Breast epithelium (tissue), 4 donors: ENCODE data around the gene TMEM250. TPM values are rescaled to one million over a fixed set of nuclear protein-coding genes. Genes with fewer than 3 reads are reported as not detected.

ENCODE experiments used
- DNase-seq, 2 donors: peaks; one replicate each; pipeline ENCODE4 v3.0.0-alpha.2; 2019; ENCODE audit warnings: low spot score in 2 of 2
- H3K27ac ChIP-seq, 2 donors: fragments of 200-600 bp; sonication (generic) in 1 of 2; one replicate each; pipeline ENCODE4 v1.5.1; 2016 to 2019; ENCODE audit warnings: mild to moderate bottlenecking in 1 of 2
- H3K27me3 ChIP-seq, 2 donors: fragments of 200-600 bp; sonication (generic) in 1 of 2; one replicate each; pipeline versions ENCODE4 v1.5.1 to v1.6.0; 2017 to 2019; ENCODE audit warnings: control low read depth in 1 of 2, mild to moderate bottlenecking in 1 of 2
- H3K36me3 ChIP-seq: fragments of 200-600 bp; one replicate; pipeline ENCODE4 v1.5.1; 2019
- H3K4me1 ChIP-seq, 2 donors: fragments of 200-600 bp; sonication (generic); one replicate each; pipeline ENCODE4 v1.5.1; 2016 to 2019; ENCODE audit warnings: control low read depth in 1 of 2
- H3K4me3 ChIP-seq, 3 donors: fragments of 200-600 bp; sonication (generic); 1 replicate in 2 of 3; 2 replicates in 1 of 3; pipeline ENCODE4 v1.5.1; 2016 to 2019; ENCODE audit warnings: mild to moderate bottlenecking in 3 of 3, moderate library complexity in 2 of 3
- H3K9me3 ChIP-seq, 2 donors: fragments of 200-600 bp; sonication (generic) in 1 of 2; one replicate each; pipeline ENCODE4 v1.5.1; 2016 to 2019; ENCODE audit warnings: control low read depth in 1 of 2
- POLR2A ChIP-seq: fragments of 450-650 bp; IDR thresholded peaks from one replicate; pipeline ENCODE4 v1.6.1; 2016; ENCODE audit warnings: antibody characterized with exemption, mild to moderate bottlenecking, moderate library complexity
- POLR2AphosphoS5 ChIP-seq, 3 donors: sonication (generic); formaldehyde crosslinking; IDR thresholded peaks; one replicate each; pipeline ENCODE4 v1.6.1; 2017; ENCODE audit warnings: antibody characterized with exemption in 3 of 3
- intact Hi-C: fragments of 100-400 bp; cut with DNase I; formaldehyde crosslinking; loops from one replicate; pipeline ENCODE4 v1.15.1; 2023; ENCODE audit warnings: low total_unique reads
- total RNA-seq, 3 donors: library from RNA; depleted of rRNA; stranded (reverse); fragments of >200 nt; gene quantifications; one replicate each; pipeline ENCODE4 v1.1.0, GENCODE V29; 2016
- TF ChIP-seq, protein P1 (sequence below), 3 donors: fragments of 450-650 bp; IDR thresholded peaks; one replicate each; pipeline ENCODE4 v1.5.1; 2016 to 2017; ENCODE audit warnings: antibody characterized with exemption in 3 of 3, mild to moderate bottlenecking in 3 of 3, moderate library complexity in 3 of 3

The TMEM250 gene
- total RNA-seq, 3 donors from 2014 or later, result 24.9 to 29.5 (median 26.1) TPM

DNA sequence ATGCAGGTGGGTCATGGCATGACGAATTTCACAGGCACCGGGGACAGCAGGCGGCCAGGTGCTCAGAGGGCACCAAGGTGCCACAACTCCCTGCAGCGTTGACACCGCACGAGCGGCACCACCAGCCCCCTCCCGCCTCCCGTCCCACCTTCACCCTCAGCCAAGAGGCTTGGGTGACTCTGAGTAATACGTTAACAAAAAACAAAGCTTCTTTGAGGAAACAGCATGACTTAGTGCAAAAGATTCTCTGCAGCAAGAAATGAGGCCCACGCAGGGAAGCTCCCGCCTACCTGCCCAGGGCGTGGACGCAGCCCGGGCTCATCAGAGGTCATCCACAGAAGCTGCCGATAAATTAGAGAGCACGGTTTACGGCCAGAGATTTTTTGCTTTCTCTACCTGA, 4.1 kb downstream of the TMEM250 start:
- H3K4me3 ChIP-seq, result no peak overlapping the region
- no peak for TF ChIP-seq POLR2AphosphoS5 (IDR thresholded peaks at IDR 0.05)
- no peak for TF ChIP-seq POLR2A
- TF ChIP-seq, protein P1, sequence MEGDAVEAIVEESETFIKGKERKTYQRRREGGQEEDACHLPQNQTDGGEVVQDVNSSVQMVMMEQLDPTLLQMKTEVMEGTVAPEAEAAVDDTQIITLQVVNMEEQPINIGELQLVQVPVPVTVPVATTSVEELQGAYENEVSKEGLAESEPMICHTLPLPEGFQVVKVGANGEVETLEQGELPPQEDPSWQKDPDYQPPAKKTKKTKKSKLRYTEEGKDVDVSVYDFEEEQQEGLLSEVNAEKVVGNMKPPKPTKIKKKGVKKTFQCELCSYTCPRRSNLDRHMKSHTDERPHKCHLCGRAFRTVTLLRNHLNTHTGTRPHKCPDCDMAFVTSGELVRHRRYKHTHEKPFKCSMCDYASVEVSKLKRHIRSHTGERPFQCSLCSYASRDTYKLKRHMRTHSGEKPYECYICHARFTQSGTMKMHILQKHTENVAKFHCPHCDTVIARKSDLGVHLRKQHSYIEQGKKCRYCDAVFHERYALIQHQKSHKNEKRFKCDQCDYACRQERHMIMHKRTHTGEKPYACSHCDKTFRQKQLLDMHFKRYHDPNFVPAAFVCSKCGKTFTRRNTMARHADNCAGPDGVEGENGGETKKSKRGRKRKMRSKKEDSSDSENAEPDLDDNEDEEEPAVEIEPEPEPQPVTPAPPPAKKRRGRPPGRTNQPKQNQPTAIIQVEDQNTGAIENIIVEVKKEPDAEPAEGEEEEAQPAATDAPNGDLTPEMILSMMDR (IDR thresholded peaks at IDR 0.05), result no peak
- intact Hi-C loops, result loop anchor here (10.0 kb wide), 1 partner anchor 120 kb away; no protein-coding TSS in a partner anchor
- no peak for DNase-seq
- no peaks in the 10 kb centered on the region for H3K9me3 ChIP-seq
- H3K4me1 ChIP-seq, result peaks cover 6 to 13% of the 10 kb centered on the region in 2 donors
- no peak overlapping the region for H3K27ac ChIP-seq
- no peaks in the 10 kb centered on the region for H3K27me3 ChIP-seq
- H3K36me3 ChIP-seq, result no peaks in the 10 kb centered on the region

DNA sequence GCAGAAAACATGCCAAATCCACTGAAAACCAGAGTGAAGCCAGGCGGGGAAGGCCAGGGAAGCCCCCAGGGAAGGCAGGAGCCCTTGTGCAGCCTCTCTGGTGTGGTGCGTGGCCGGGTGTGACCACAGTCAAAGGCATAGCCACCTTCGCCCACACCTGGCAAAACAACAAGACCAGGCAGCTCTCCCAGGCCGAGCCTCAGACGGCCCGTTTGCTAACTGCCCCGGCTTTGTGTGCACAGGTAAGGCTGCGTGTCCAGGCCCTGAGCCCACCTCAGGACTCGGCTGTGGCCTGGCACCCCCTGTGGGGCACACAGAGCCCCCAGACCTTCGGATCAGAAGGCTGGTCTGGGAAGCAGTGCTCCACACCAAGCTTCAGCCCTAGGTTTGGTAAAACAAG, 6.1 kb downstream of the TMEM250 start:
- Histone ChIP-seq H3K27ac (no peak overlapping the region), H3K4me1 (peaks cover 4 to 9% of the 10 kb centered on the region in 2 donors), H3K27me3 (no peaks in the 10 kb centered on the region), H3K36me3 (no peaks in the 10 kb centered on the region), H3K4me3 (no peak overlapping the region), H3K9me3 (no peaks in the 10 kb centered on the region)
- DNase-seq, result no peak
- intact Hi-C loops, result loop anchor here (10.0 kb wide), 1 partner anchor 118 kb away; no protein-coding TSS in a partner anchor
- TF ChIP-seq, protein P1 (IDR thresholded peaks at IDR 0.05), result no peak
- TF ChIP-seq POLR2AphosphoS5 (IDR thresholded peaks at IDR 0.05) (no peak), POLR2A (no peak)

DNA sequence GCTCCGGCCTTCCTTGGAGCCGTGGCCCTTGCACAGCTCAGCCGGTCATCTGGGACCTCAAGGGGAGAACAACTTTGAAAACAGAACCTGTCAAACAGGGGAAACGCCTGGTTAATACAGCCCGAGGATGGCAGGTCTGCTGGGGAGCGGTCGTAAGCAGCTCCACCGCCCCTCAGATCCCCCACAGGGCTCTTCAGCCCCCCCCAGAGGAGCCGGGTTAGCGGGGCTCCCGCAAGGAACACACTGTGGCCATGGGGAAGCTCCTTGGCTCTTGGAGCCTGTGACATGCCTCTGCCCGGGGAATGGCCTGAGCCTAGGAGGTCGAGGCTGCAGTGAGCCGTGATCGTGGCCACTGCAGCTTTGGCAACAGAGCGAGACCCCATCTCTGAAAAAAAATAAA, 6.8 kb downstream of the TMEM250 start:
- Histone ChIP-seq H3K36me3 (no peaks in the 10 kb centered on the region), H3K27me3 (no peaks in the 10 kb centered on the region), H3K4me1 (peaks cover 0 to 4% of the 10 kb centered on the region in 2 donors), H3K27ac (no peak overlapping the region), H3K9me3 (no peaks in the 10 kb centered on the region), H3K4me3 (no peak overlapping the region)
- DNase-seq, result no peak
- intact Hi-C loops, result loop anchor here (10.0 kb wide), 1 partner anchor 117 kb away; no protein-coding TSS in a partner anchor
- TF ChIP-seq, protein P1 (IDR thresholded peaks at IDR 0.05), result no peak
- no peak for TF ChIP-seq POLR2A
- TF ChIP-seq POLR2AphosphoS5 (IDR thresholded peaks at IDR 0.05), result no peak

DNA sequence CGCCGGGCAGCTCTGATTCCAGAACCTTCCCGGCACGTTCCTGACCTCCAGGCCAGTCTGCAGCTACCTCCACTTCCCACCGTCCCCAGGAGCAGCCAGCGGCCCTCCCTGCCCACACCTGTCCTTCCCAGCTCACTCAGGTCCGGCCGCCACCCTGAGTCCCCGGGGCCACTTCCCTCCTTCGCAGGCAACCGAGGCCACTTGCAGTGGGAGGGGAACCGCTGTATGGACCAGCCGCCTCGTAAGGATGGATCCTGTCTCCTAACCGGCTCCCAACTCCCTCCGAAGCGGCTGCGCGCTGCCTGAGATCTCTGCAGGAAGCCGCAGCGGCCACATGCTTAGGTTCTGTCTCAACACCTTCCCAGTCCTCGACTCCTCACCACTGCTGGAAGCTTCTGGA, 7.5 kb downstream of the TMEM250 start:
- DNase-seq, result no peak
- Histone ChIP-seq H3K27ac (peak overlapping the region in 1 of 2 donors; percentile 59), H3K9me3 (no peaks in the 10 kb centered on the region), H3K4me1 (peaks cover 0 to 4% of the 10 kb centered on the region in 2 donors), H3K4me3 (no peak overlapping the region), H3K27me3 (no peaks in the 10 kb centered on the region), H3K36me3 (no peaks in the 10 kb centered on the region)
- intact Hi-C loops, result loop anchor here (10.0 kb wide), 1 partner anchor 116 kb away; no protein-coding TSS in a partner anchor
- TF ChIP-seq POLR2AphosphoS5 (IDR thresholded peaks at IDR 0.05) (no peak), POLR2A (no peak)
- TF ChIP-seq, protein P1 (IDR thresholded peaks at IDR 0.05), result no peak

DNA sequence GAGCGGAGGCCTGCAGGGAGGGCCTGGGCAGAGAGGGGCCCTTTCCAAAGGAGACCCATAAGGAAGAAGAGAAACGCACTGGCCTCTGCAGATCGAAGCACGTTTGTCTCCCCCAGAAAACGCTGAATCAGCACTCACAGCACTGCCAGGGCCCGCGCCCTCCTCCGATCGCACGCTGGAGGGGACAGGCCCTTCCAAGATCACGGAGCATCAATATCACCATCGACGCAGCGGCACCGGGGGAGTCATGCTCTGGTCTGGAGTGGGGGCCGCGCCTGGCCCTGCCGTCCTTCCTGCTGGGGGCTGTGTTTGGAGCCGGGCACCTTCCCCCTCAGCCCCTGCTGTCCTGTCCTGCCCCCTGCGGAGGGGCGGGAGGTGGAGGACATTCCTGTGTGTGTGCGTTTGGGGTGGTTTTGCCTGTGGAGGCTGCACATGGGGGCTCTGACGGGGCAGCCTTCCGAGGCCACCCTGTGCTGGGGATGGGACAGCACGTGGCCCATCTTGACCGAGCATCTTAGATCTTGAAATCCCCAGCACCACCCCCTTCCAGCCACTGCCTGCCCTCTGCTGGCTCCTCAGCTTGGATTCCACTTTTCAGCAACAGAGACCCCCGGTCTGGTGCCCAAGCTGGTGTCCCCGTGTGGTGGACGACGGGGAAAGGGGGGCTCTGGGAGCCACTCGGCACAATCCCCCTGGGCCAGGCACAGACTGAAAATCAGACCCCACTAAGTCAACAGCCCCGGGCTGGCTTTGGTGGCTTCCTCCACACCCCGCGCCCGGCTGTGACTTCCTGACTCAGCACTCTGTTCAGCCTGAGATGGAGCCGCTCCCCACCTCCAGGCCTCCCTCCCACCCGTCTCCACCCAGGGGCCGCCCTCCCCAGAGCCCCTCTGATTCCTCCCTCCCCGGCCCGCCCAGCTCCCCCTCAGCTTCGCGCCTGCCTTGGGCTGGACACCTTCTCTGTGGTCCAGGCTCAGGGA, 8.3 kb downstream of the TMEM250 start:
- Histone ChIP-seq H3K9me3 (no peaks in the 10 kb centered on the region), H3K4me3 (peak overlapping the region; percentile 5 to 65 (median 42)), H3K36me3 (no peaks in the 10 kb centered on the region), H3K27ac (peak overlapping the region in 1 of 2 donors; percentile 84), H3K27me3 (no peaks in the 10 kb centered on the region), H3K4me1 (peaks cover 4% of the 10 kb centered on the region in 2 donors)
- DNase-seq, result no peak
- TF ChIP-seq, protein P1 (IDR thresholded peaks at IDR 0.05), result no peak
- no peak for TF ChIP-seq POLR2AphosphoS5 (IDR thresholded peaks at IDR 0.05)
- TF ChIP-seq POLR2A, result no peak
- intact Hi-C loops, result loop anchor here (10.0 kb wide), 1 partner anchor 116 kb away; no protein-coding TSS in a partner anchor
